ENCODE results near the gene COL5A3.

- TF ChIP-seq CTCF (IDR thresholded peaks at IDR 0.05) (no peak), EP300 (IDR thresholded peaks at IDR 0.05; ENCODE audit: borderline replicate concordance in 1 of 2, low read depth in 1 of 2, low read length in 1 of 2) (no peak), GATA2 (CRISPR knock-in tag; IDR thresholded peaks at IDR 0.05) (no peak), POLR2AphosphoS5 (IDR thresholded peaks at IDR 0.05; ENCODE audit: low read depth, low read length) (no peak), FOSL2 (IDR thresholded peaks at IDR 0.05; ENCODE audit: borderline replicate concordance, low read depth) (no peak), FOXJ3 (CRISPR knock-in tag; IDR thresholded peaks at IDR 0.05) (no peak), USF1 (IDR thresholded peaks at IDR 0.05; ENCODE audit: borderline replicate concordance, low read depth) (no peak), IRF3 (IDR thresholded peaks at IDR 0.05; ENCODE audit: low read depth, low read length) (no peak), EZH2phosphoT487 (IDR thresholded peaks at IDR 0.05; ENCODE audit: borderline replicate concordance, low read depth) (no peak), YY1 (IDR thresholded peaks at IDR 0.05; ENCODE audit: low read depth) (no peak)
These were observed 20.8 kb downstream of the COL5A3 start for GRCh38 chr19:9989504-9989903.

Measured in SK-N-SH (cell line).